Epithelial cell of prostate (primary cell): ENCODE data around the gene SYVN1.

Experiments used
- DNase-seq: peaks from one replicate; pipeline ENCODE4 v3.0.0-alpha.2; 2011; ENCODE audit warnings: low read depth, low spot score
- H3K27ac ChIP-seq: fragments of 450-650 bp; 2 replicates; pipeline ENCODE4 v1.5.1; 2017; ENCODE audit warnings: mild to moderate bottlenecking

The SYVN1 gene

DNA sequence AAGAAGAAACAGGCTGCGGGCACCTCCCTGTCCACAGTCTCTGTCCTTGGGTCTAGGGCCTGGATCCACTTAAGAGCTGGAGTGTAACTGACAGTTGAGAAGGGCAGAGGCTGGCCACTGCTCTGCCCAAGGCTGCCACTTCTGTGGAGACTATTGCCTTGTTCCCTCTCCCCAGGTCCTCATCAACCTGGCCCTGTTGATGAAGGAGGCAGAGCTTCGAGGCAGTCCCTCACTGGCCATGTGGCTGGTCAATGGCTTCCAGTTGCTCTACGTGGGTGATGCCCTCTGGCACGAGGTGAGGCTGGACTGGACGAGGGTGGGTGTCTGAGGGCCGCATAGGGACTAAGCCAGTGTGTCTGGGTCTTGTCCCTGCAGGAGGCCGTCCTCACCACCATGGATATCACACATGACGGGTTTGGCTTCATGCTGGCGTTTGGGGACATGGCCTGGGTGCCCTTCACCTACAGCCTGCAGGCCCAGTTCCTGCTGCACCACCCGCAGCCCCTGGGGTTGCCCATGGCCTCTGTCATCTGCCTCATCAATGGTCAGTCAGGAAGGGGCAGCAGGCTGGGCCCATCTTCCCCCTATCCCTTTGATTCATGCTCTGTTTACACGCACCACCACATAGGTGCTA is 19.7 kb downstream of the SYVN1 start:
- H3K27ac ChIP-seq: no peak overlapping the region
- no peak for DNase-seq

DNA sequence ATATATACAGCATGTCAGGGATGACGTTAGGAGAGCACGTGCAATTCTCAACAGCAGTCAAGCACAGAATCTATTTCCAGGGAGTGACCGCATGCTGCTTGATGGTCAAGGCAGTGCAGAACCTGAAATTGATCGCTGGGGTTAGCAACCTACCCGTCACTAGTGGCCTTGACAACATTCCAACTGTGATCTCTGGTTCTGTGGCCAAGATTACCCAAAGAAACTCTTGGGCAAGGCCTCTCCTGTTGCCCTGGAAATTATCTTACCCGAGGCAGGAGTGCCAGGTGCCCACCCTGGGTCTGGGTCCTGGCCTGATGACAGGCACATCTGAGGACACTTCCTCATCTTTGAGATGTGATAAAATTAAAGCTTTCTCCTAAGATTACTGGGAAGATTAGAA is 20.5 kb downstream of the SYVN1 start:
- H3K27ac ChIP-seq: no peak overlapping the region
- no peak for DNase-seq

DNA sequence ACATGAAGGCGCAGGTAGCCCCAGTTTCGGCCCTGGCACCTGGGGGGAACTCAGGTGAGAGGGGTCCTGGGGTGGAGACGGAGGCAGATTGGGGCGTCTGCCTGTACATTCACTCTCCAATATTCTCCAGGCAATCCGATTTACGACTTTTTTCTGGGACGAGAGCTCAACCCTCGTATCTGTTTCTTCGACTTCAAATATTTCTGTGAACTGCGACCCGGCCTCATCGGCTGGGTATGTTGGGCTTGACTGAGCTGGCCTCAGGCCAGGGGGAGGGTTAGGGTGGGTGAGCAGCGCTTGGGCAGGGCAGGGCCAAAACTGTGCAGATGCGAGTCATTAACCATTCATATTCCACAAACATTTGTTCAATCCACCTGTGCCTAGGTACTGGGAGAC is 21.0 kb downstream of the SYVN1 start:
- DNase-seq: no peak
- H3K27ac ChIP-seq: no peak overlapping the region

DNA sequence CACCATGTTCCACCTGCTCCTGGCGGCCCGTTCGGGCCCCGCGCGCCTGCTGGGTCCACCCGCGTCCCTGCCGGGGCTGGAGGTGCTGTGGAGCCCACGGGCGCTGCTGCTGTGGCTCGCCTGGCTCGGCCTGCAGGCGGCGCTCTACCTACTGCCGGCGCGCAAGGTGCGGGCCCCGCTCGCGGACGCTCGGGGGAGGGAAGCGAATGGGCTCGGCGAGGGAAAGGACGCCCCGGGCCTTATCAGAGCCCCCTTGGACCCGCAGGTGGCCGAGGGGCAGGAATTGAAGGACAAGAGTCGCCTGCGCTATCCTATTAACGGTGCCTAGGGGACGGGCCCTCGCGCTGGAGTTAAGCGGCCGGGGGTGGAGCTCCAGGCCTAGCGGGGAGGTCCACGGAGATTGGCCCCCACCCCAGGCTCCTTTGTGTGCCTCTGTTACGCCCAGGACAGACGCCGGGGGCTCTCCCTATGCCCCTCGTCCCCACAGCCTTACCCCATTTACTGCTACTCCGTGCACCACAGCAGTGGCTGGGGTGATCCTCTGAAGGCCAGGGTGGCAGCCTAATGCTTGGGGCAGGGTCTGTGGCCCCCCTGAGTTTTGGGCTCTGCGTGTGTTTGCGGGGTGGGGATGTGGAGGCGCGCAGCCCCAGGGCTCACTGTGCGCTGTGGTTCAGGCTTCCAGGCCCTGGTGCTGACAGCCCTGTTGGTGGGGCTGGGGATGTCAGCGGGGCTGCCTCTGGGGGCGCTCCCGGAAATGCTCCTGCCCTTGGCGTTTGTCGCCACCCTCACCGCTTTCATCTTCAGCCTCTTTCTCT is 21.6 kb downstream of the SYVN1 start:
- no peak for DNase-seq
- H3K27ac ChIP-seq: no peak overlapping the region

DNA sequence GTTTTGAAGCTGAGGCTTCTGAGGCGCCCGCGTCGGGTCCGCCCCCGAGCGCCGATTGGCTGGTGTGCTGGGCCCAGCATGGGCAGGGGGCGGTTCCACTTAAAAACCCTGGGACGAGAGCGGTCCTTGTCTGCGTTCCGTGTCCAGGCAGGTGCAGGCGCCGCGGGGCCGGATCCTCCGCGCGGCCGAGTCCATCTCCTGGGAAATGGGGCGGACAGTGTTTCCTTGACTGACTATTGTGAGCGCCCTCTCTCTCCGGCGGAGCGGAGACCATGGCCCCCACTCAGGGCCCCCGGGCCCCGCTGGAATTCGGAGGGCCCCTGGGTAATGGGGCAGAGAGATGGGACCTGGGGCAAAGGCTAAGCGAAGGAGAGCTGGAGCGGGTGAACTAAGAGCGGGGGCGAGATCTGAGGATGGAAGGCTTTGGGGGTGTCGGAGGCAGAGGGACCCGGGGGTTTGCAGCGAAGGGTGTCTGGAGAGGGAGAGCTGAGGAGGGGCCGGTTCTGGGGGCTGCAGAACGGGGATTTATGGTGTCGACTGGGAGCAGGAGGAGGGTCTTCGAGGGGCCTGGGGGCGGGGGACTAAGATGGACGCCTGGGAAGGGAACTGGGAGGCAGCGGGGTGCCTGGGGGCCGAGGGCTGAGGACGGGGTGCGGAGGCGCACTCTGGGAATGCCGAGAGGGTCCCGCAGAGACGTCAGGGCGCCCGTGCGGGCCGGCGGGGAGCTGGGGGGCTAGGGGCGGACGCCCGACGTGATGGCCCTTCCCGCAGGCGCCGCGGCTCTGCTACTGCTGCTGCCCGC is 22.4 kb downstream of the SYVN1 start, which contains the start of gene TM7SF2:
TM7SF2 (plus strand) TSS at position 129 of the 802 bp plus-strand sequence; CDS start at position 273, 144 bp downstream.
- DNase-seq: peak; percentile 69
- peak within 1 kb of the TSS; percentile 17 for H3K27ac ChIP-seq

DNA sequence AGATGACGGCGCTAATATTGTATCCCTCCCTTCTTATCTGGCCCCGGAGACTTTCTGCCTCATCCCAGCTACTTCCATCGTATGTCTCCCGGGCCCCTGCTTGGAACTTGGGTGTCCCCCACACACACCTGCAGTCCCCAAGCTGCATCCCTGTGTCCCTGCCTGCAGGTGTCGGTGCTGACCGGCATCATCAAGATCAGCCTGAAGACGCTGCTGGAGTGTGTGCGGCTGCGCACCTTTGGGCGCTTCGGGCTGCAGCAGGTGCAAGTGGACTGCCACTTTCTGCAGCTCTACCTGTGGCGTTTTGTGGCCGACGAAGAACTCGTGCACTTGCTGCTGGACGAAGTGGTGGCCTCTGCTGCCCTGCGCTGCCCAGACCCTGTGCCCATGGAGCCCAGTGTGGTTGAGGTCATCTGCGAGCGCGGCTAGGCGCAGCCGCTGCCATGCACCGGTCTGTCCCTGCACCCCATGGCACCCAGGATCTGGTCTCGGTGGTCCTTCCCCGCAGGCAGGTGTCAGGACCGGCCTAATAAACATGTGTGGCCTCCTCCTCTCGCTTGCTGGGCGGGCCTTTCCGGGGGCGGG is 23.1 kb downstream of the SYVN1 start:
- H3K27ac ChIP-seq: no peak overlapping the region
- DNase-seq: no peak

DNA sequence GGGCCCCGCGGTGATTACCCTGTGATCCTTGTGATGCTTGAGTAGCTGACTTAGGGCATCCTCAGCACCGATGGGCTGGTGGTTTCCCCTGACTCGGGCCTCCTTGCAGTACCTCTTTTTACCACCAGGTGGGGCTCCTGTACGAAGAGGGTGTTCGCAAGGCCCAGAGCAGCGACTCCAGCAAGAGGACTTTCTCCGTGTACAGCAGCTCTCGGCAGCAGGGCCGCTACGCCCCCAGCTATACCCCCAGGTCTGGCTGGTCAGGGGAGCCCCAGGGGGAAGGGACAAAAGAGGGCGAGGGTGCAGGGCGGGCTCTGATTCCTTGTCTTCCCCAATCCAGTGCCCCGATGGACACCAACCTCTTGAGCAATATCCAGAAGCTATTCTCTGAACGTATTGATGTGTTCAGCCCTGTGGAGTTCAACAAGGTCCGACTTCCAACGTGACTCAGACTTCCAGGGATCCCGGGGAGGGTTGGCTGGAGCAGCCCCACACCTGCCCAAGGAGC is 23.9 kb downstream of the SYVN1 start:
- peak overlapping the region; percentile 4 for H3K27ac ChIP-seq
- no peak for DNase-seq

DNA sequence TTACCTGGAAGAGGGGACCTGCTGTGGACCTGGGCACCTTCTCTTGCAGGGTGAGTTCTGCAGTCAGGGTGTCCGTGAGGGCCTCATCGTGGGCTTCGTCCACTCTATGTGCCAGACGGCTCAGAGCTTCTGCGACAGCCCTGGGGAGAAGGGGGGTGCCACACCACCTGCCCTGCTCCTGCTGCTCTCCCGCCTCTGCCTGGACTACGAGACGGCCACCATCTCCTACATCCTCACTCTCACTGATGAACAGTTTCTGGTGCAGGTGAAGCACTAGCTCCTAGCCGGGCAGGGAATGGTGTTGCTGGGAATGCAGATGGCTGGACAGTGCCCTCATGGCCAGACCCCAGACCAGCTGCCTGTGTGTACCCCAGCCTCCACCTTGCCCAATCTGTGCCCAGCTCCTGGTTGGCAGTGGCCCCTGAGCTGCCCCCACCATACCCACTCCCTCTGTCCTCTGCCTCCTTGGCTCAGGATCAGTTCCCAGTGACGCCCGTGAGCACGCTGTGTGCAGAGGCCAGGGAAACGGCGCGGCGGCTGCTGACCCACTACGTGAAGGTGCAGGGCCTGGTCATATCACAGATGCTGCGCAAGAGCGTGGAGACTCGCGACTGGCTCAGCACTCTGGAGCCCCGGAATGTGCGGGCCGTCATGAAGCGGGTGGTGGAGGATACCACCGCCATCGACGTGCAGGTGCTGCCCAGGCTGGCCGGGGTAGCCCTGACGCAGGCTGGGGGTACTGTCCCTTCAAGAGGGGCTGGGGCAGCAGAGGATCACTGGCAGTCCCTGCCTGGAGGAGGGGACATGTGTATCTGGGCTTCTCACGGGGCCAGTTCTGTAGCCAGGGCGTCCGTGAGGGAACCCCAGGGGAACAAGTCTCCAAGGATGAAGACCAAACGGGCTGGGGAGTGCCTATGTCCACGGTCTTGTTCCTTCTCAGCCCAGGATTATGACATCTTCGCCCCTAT is 24.8 kb downstream of the SYVN1 start:
- no peak overlapping the region for H3K27ac ChIP-seq
- DNase-seq: no peak

DNA sequence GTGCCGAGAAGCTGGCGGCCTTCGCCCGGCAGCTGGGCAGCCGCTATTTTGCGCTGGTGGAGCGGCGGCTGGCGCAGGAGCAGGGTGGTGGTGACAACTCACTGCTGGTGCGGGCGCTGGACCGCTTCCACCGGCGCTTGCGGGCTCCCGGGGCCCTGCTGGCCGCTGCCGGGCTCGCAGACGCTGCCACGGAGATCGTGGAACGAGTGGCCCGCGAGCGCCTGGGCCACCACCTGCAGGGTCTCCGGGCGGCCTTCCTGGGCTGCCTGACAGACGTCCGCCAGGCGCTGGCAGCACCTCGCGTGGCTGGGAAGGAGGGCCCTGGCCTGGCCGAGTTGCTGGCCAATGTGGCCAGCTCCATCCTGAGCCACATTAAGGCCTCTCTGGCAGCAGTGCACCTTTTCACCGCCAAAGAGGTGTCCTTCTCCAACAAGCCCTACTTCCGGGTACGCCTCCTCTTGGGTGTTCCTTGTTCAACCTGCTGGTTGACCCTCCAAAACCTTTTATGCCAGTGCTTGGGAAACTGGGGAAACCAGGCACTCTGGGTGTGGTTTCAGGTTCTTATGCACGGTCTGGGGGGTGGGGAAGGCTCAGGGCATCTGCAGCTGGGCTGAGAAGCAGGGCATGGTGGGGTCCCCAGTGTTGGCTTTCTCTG is 25.7 kb downstream of the SYVN1 start:
- DNase-seq: no peak
- H3K27ac ChIP-seq: no peak overlapping the region

DNA sequence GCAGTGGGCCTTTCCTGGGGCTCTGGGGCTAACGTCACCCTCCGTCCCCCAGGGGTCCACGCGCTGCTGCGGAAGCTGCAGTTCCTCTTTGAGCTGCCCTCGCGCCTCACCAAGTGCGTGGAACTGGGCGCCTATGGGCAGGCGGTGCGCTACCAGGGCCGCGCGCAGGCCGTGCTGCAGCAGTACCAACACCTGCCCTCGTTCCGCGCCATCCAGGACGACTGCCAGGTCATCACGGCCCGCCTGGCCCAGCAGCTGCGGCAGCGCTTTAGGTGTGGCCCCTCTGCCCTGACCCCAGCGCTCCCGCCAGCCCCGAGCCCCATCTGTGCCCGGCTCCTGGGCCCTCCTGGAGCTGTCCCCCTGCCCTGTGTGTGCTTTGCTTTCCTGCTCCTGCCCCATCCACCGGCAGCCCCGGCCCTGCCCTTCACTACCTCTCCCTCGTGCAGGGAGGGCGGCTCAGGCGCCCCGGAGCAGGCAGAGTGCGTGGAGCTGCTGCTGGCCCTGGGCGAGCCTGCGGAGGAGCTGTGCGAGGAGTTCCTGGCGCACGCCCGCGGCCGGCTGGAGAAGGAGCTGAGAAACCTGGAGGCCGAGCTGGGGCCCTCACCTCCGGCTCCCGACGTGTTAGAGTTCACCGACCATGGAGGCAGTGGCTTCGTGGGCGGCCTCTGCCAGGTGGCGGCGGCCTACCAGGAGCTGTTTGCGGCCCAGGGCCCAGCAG is 26.4 kb downstream of the SYVN1 start:
- DNase-seq: no peak

DNA sequence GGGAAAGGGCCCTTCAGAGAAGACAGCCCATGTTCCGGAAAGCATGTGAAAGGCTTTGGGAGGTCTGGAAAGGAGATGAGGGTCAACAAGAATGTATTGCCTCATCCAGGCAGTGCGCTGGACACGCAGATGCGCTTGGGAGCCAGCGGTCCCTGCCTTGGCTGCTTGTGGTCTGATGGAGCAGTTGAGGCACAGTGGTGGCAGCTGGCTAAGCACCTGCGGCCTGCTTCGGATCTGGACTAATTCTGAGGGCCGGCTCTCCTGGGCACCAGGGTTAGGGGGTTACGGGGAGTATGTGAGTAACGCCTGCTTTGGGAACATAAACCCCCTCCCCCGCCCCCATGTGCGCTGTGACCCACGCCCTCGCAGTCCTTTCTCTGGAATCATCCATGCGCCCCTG is 27.2 kb downstream of the SYVN1 start:
- DNase-seq: no peak
- no peak overlapping the region for H3K27ac ChIP-seq

More for the DNA sequence above, 26.4 kb downstream of the SYVN1 start:
- no peak overlapping the region for H3K27ac ChIP-seq

DNA sequence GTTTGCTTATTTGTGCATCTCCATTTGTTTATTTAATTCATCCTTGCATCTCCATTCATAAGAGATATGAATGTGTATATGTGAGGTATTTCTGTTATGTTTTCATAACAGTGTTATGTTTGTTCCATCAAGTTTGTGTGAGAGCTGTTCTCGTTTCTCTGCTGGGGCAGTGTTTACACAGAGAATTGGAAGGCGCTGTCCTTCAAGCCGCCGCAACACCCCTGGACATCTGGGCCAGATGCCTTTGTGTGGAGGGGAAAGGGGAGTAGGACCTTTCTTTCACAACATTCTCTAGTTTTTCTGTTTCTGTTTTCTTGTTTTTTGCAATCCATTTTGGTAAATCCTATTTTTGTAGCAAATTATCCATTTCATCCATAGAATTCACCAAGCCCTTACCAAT is 29.7 kb downstream of the SYVN1 start:
- no peak for DNase-seq
- no peak overlapping the region for H3K27ac ChIP-seq

DNA sequence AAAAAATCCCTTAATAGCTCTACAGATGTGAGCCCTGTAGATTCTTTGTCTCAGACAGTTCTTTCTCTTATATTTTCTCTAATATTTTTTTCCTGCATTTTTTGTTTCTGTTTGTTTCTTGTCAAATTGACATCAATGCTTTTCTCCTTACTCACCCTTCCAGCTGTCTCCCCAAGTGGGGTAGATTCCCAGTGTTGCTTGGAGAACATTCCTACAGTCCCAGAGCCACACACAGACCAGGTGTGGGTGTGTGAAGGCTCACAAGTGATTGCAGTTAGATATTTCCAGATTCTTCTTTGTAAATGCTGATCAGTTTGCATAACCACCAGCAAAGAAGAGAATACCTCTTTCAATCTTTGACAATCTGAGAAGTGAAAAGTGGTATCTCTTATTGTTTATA is 30.8 kb downstream of the SYVN1 start:
- DNase-seq: no peak

DNA sequence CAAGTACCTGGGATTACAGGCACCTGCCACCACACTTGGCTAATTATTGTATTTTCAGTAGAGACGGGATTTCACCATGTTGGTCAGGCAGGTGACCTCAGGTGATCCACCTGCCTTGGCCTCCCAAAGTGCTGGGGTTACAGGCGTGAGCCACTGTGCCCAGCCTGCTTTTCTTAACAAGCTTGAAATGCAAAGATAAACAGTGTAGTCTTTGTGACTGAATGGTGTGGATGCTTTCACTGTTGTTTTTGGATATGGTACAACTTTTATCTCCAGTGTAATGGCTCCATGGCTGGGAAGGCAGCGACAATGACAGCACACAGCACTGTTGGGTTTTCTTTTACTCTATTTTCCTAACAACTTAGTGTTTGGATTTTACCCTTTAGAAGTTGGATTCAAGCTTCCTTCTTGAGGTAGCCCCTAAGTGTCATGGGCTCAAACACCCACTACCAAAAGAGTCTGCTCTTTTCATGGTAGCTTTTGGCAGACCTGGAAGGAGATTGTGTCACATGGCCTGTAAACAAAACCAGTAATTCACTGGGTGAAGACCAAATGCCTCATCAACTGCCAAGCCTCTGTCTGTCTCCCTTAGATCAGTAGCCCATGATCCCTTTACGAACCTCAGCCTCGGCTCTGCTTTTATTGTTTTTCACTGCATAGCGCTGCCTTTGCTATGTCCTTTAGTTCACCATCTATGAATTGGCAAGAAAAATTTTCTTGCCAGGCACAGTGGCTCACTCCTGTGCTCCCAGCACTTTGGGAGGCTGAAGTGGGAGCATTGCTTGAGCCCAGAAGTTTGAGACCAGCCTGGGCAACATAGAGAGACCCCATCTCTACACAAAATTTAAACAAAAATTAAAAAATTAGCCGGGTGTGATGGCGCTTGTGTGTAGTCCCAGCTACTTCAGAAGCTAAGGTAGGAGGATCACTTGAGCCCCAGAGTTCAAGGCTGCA is 31.9 kb downstream of the SYVN1 start:
- no peak for DNase-seq
- H3K27ac ChIP-seq: peak overlapping the region; percentile 42

More for the DNA sequence above, 30.8 kb downstream of the SYVN1 start:
- no peak overlapping the region for H3K27ac ChIP-seq

DNA sequence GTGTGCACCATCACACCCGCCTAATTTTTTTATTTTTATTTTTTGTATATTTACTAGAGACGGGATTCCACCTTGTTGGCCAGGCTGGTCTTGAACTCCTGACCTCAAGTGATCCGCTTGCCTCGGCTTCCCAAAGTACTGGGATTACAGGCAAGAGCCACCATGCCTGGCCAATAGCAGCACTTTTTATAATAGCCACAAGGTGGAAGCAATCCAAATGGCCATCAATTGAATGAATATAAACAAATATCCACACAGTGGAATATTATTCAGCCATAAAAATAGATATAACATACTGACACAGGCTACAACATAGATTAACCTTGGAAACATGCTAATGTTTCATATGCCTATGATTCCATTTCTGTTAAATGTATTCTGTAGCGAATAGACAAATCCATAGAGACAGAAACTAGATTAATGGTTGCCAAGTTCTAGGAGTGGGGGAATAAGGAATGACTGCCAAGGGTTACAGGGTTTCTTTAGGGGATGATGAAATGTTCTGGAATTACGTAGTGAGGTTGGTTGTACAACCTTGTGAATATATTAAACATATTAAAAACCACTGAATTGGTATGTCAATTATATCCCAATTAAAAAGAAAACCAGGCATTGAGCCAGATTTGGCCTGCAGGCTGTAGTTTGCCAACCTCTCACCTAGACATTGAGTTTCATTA is 33.5 kb downstream of the SYVN1 start:
- DNase-seq: no peak
- peak overlapping the region; percentile 42 for H3K27ac ChIP-seq

DNA sequence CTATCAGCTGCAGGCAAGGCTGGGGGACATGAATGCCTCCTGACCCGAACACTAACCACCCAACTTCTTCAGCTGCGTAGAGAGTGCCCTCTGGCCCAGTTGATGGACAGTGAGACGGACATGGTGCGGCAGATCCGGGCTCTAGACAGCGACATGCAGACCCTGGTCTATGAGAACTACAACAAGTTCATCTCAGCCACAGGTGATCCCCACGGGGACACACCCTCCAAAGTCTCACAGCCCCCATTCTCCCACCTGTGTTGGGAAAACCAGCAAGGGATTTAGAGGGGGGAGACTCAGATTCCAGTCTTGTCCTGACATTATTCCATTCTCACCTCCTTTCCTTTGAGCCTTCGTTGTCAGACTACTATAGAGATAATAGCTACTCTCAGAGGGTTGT is 37.4 kb downstream of the SYVN1 start:
- H3K27ac ChIP-seq: peak overlapping the region; percentile 84
- DNase-seq: no peak
